CD8-positive, alpha-beta memory T cell (primary cell): ENCODE measurements around the gene NFILZ. TPM values are rescaled to one million over a fixed set of nuclear protein-coding genes. Genes with fewer than 3 reads are reported as not detected.
A peak's percentile ranks its signal among the peaks of the same experiment; 100 is the strongest.

Experiments used
- CTCF ChIA-PET: fragments of 350-600 bp; sonication (Branson Sonifier 250); formaldehyde crosslinking; loops from one replicate; lab custom pipeline; 2021; ENCODE audit warnings: antibody characterized with exemption; lab: Charles Lee
- POLR2A ChIA-PET: fragments of 350-600 bp; sonication (Branson Sonifier 250); formaldehyde crosslinking; loops from one replicate; lab custom pipeline; 2021; ENCODE audit warnings: antibody characterized with exemption; lab: Charles Lee
- DNase-seq, 5 donors: peaks; one replicate each; pipeline versions ENCODE4 v3.0.0 to v3.0.0-alpha.2; 2020 to 2022; ENCODE audit warnings: mixed read lengths in 1 of 5
- H3K27ac ChIP-seq: one replicate; pipeline ENCODE4 v1.7.0; 2013; ENCODE audit warnings: low read depth, mild to moderate bottlenecking, low read length, moderate library complexity
- H3K27me3 ChIP-seq: 2 replicates; pipeline ENCODE4 v1.7.0; 2013; ENCODE audit warnings: low read length, mild to moderate bottlenecking; ENCODE audit not compliant: insufficient read depth, poor library complexity, severe bottlenecking
- H3K36me3 ChIP-seq: 2 replicates; pipeline ENCODE4 v1.7.0; 2013; ENCODE audit warnings: mild to moderate bottlenecking, low read length, moderate library complexity; ENCODE audit not compliant: insufficient read depth
- H3K4me1 ChIP-seq: 2 replicates; pipeline ENCODE4 v1.7.0; 2013; ENCODE audit warnings: mild to moderate bottlenecking, low read length, moderate library complexity; ENCODE audit not compliant: insufficient read depth
- H3K4me3 ChIP-seq: 2 replicates; pipeline ENCODE4 v1.7.0; 2013; ENCODE audit warnings: mild to moderate bottlenecking, low read length
- H3K9me3 ChIP-seq: 2 replicates; pipeline ENCODE4 v1.7.0; 2013; ENCODE audit warnings: mild to moderate bottlenecking, low read length
- H3K27ac Mint-ChIP-seq, 8 donors: one replicate each; pipeline ENCODE4 v1.8.0; 2020 to 2021; ENCODE audit warnings: mixed read lengths in 8 of 8, mild to moderate bottlenecking in 6 of 8, inconsistent platforms in 3 of 8, moderate library complexity in 3 of 8
- H3K27me3 Mint-ChIP-seq, 2 donors: one replicate each; pipeline ENCODE4 v1.8.0; 2020 to 2021; ENCODE audit warnings: mixed read lengths in 2 of 2, mild to moderate bottlenecking in 1 of 2, moderate library complexity in 1 of 2
- H3K36me3 Mint-ChIP-seq, 3 donors: one replicate each; pipeline ENCODE4 v1.8.0; 2020 to 2021; ENCODE audit warnings: mixed read lengths in 3 of 3, inconsistent platforms in 1 of 3, mild to moderate bottlenecking in 1 of 3
- H3K4me1 Mint-ChIP-seq, 3 donors: one replicate each; pipeline ENCODE4 v1.8.0; 2020 to 2021; ENCODE audit warnings: mixed read lengths in 3 of 3, inconsistent platforms in 1 of 3, mild to moderate bottlenecking in 1 of 3
- H3K4me3 Mint-ChIP-seq, 7 donors: one replicate each; pipeline ENCODE4 v1.8.0; 2020 to 2021; ENCODE audit warnings: mixed read lengths in 7 of 7, mild to moderate bottlenecking in 6 of 7, moderate library complexity in 4 of 7, inconsistent platforms in 2 of 7
- H3K9me3 Mint-ChIP-seq, 5 donors: one replicate each; pipeline ENCODE4 v1.8.0; 2020 to 2022; ENCODE audit warnings: mixed read lengths in 5 of 5, mild to moderate bottlenecking in 3 of 5, moderate library complexity in 2 of 5, inconsistent platforms in 1 of 5
- polyA plus RNA-seq: library from polyadenylated mRNA; unstranded; fragments of 300-500 nt; fragmentation: Illumina TruSeq; gene quantifications from one replicate; pipeline ENCODE4 v1.2.3, GENCODE V29; 2021
- total RNA-seq, 2 experiments: library from RNA; stranded (reverse); gene quantifications; one replicate each; pipeline ENCODE4 v1.2.3, GENCODE V29; 2021

NFILZ gene
- total and polyA plus RNA-seq, 3 experiments from 2014 or later = not detected

GRCh38 chr19:8593931-8594330, 36.5 kb upstream of the NFILZ start:
- H3K4me1 ChIP-seq = peaks cover 16% of the 10 kb centered on the region
- ChIA-PET POLR2A (interaction anchor here (1.2 to 1.9 kb wide), 2 partner anchors 9 to 20 kb away, joined by 4 to 9 read pairs; no protein-coding TSS in a partner anchor), CTCF (interaction anchor here (2.1 to 4.7 kb wide), 3 partner anchors 13 to 48 kb away, joined by 6 to 34 read pairs (median 8); no protein-coding TSS in a partner anchor)
- DNase-seq = no peak
- peaks cover 0 to 3% of the 10 kb centered on the region in 2 donors for H3K27me3 Mint-ChIP-seq
- no peaks in the 10 kb centered on the region for H3K27me3 ChIP-seq
- peaks cover 0 to 2% (median 0%) of the 10 kb centered on the region in 5 donors for H3K9me3 Mint-ChIP-seq
- no peak overlapping the region for H3K4me3 ChIP-seq
- H3K4me1 Mint-ChIP-seq = peaks cover 14 to 30% (median 18%) of the 10 kb centered on the region in 3 donors
- H3K27ac Mint-ChIP-seq = peak overlapping the region in 3 of 8 donors; percentile 14 to 58 (median 20)
- H3K36me3 ChIP-seq = no peaks in the 10 kb centered on the region
- H3K9me3 ChIP-seq = no peaks in the 10 kb centered on the region
- peak overlapping the region in 4 of 7 donors; percentile 42 to 82 (median 54) for H3K4me3 Mint-ChIP-seq
- peaks cover 0 to 32% (median 2%) of the 10 kb centered on the region in 3 donors for H3K36me3 Mint-ChIP-seq
- H3K27ac ChIP-seq = no peak overlapping the region

GRCh38 chr19:8595651-8596050, 34.8 kb upstream of the NFILZ start:
- no peaks in the 10 kb centered on the region for H3K9me3 ChIP-seq
- Mint-ChIP-seq H3K27me3 (peaks cover 0 to 3% of the 10 kb centered on the region in 2 donors), H3K4me3 (no peak overlapping the region), H3K4me1 (peaks cover 14 to 30% (median 18%) of the 10 kb centered on the region in 3 donors), H3K36me3 (peaks cover 0 to 41% (median 2%) of the 10 kb centered on the region in 3 donors), H3K9me3 (peaks cover 0 to 2% (median 0%) of the 10 kb centered on the region in 5 donors), H3K27ac (no peak overlapping the region)
- H3K27me3 ChIP-seq = no peaks in the 10 kb centered on the region
- peaks cover 16% of the 10 kb centered on the region for H3K4me1 ChIP-seq
- CTCF ChIA-PET = interaction anchor here (2.2 to 4.7 kb wide), 2 partner anchors 10 to 15 kb away, joined by 7 to 34 read pairs; no protein-coding TSS in a partner anchor
- no peaks in the 10 kb centered on the region for H3K36me3 ChIP-seq
- no peak overlapping the region for H3K27ac ChIP-seq
- POLR2A ChIA-PET = interaction anchor here (1.9 kb wide), 1 partner anchor 18 kb away, joined by 9 read pairs; no protein-coding TSS in a partner anchor
- no peak for DNase-seq
- H3K4me3 ChIP-seq = no peak overlapping the region

GRCh38 chr19:8596168-8596567, 34.3 kb upstream of the NFILZ start:
- Histone ChIP-seq H3K36me3 (no peaks in the 10 kb centered on the region), H3K9me3 (no peaks in the 10 kb centered on the region), H3K27ac (no peak overlapping the region), H3K4me1 (peaks cover 16% of the 10 kb centered on the region), H3K4me3 (no peak overlapping the region), H3K27me3 (no peaks in the 10 kb centered on the region)
- Mint-ChIP-seq H3K27ac (no peak overlapping the region), H3K36me3 (peaks cover 0 to 45% (median 2%) of the 10 kb centered on the region in 3 donors), H3K4me1 (peaks cover 14 to 27% (median 18%) of the 10 kb centered on the region in 3 donors), H3K27me3 (peaks cover 0 to 3% of the 10 kb centered on the region in 2 donors), H3K4me3 (no peak overlapping the region), H3K9me3 (peaks cover 0 to 2% (median 0%) of the 10 kb centered on the region in 5 donors)
- POLR2A ChIA-PET = no interaction called here
- DNase-seq = no peak
- CTCF ChIA-PET = interaction anchor here (2.2 to 4.7 kb wide), 2 partner anchors 10 to 15 kb away, joined by 7 to 34 read pairs; no protein-coding TSS in a partner anchor

- no peak overlapping the region for H3K4me3 ChIP-seq
- ChIA-PET POLR2A (no interaction called here), CTCF (interaction anchor here (1.0 to 2.9 kb wide), 2 partner anchors 15 to 20 kb away, joined by 6 to 12 read pairs; no protein-coding TSS in a partner anchor)
- Mint-ChIP-seq H3K4me1 (peaks cover 0 to under 1% (median under 1%) of the 10 kb centered on the region in 3 donors), H3K4me3 (no peak overlapping the region), H3K27ac (peak overlapping the region in 2 of 8 donors; percentile 54 to 69), H3K36me3 (peaks cover 0 to 66% (median 5%) of the 10 kb centered on the region in 3 donors), H3K9me3 (peaks cover 0 to 2% (median 0%) of the 10 kb centered on the region in 5 donors), H3K27me3 (no peaks in the 10 kb centered on the region)
- no peak for DNase-seq
- H3K4me1 ChIP-seq = no peaks in the 10 kb centered on the region
- no peaks in the 10 kb centered on the region for H3K27me3 ChIP-seq
- no peaks in the 10 kb centered on the region for H3K9me3 ChIP-seq
- no peaks in the 10 kb centered on the region for H3K36me3 ChIP-seq
- H3K27ac ChIP-seq = no peak overlapping the region
Observed at GRCh38 chr19:8600064-8600463, 30.4 kb upstream of the NFILZ start.

- H3K27ac Mint-ChIP-seq = no peak overlapping the region
- ChIA-PET POLR2A (no interaction called here), CTCF (no interaction called here)
- no peaks in the 10 kb centered on the region for H3K27me3 ChIP-seq
- no peaks in the 10 kb centered on the region for H3K27me3 Mint-ChIP-seq
- no peaks in the 10 kb centered on the region for H3K36me3 ChIP-seq
- H3K36me3 Mint-ChIP-seq = peaks cover 0 to 67% (median 5%) of the 10 kb centered on the region in 3 donors
- no peaks in the 10 kb centered on the region for H3K4me1 ChIP-seq
- no peak overlapping the region for H3K4me3 Mint-ChIP-seq
- no peak overlapping the region for H3K27ac ChIP-seq
- no peak for DNase-seq
- peaks cover 0 to 2% (median 0%) of the 10 kb centered on the region in 5 donors for H3K9me3 Mint-ChIP-seq
- no peaks in the 10 kb centered on the region for H3K9me3 ChIP-seq
- no peaks in the 10 kb centered on the region for H3K4me1 Mint-ChIP-seq
- no peak overlapping the region for H3K4me3 ChIP-seq
Observed at GRCh38 chr19:8600816-8601215, 29.6 kb upstream of the NFILZ start.

- Histone ChIP-seq H3K27ac (no peak overlapping the region), H3K27me3 (no peaks in the 10 kb centered on the region), H3K4me3 (no peak overlapping the region), H3K36me3 (no peaks in the 10 kb centered on the region), H3K9me3 (no peaks in the 10 kb centered on the region), H3K4me1 (no peaks in the 10 kb centered on the region)
- Mint-ChIP-seq H3K4me3 (no peak overlapping the region), H3K36me3 (peaks cover 0 to 65% (median 5%) of the 10 kb centered on the region in 3 donors), H3K27me3 (no peaks in the 10 kb centered on the region), H3K9me3 (peaks cover 0 to 2% (median 0%) of the 10 kb centered on the region in 5 donors), H3K4me1 (peaks cover 0 to 3% (median 2%) of the 10 kb centered on the region in 3 donors), H3K27ac (peak overlapping the region in 1 of 8 donors; percentile 68)
- POLR2A ChIA-PET = no interaction called here
- CTCF ChIA-PET = no interaction called here
- no peak for DNase-seq
Observed at GRCh38 chr19:8601796-8602195, 28.6 kb upstream of the NFILZ start.

GRCh38 chr19:8605514-8605913, 24.9 kb upstream of the NFILZ start:
- H3K4me1 ChIP-seq = peaks cover 18% of the 10 kb centered on the region
- Mint-ChIP-seq H3K4me3 (no peak overlapping the region), H3K27ac (no peak overlapping the region), H3K36me3 (peaks cover 0 to 57% (median 4%) of the 10 kb centered on the region in 3 donors), H3K9me3 (peaks cover 0 to 2% (median 2%) of the 10 kb centered on the region in 5 donors), H3K4me1 (peaks cover 14 to 32% (median 22%) of the 10 kb centered on the region in 3 donors), H3K27me3 (peaks cover 0 to 5% of the 10 kb centered on the region in 2 donors)
- H3K27me3 ChIP-seq = no peaks in the 10 kb centered on the region
- DNase-seq = no peak
- ChIA-PET POLR2A (no interaction called here), CTCF (interaction anchor here (1.1 kb wide), 1 partner anchor 11 kb away, joined by 5 read pairs; no protein-coding TSS in a partner anchor)
- H3K27ac ChIP-seq = no peak overlapping the region
- H3K9me3 ChIP-seq = no peaks in the 10 kb centered on the region
- no peak overlapping the region for H3K4me3 ChIP-seq
- H3K36me3 ChIP-seq = no peaks in the 10 kb centered on the region

- H3K4me1 Mint-ChIP-seq = peaks cover 25 to 43% (median 31%) of the 10 kb centered on the region in 3 donors
- Histone ChIP-seq H3K4me1 (peaks cover 29% of the 10 kb centered on the region), H3K9me3 (no peaks in the 10 kb centered on the region), H3K4me3 (no peak overlapping the region), H3K27me3 (no peaks in the 10 kb centered on the region), H3K36me3 (no peaks in the 10 kb centered on the region), H3K27ac (no peak overlapping the region)
- H3K36me3 Mint-ChIP-seq = peaks cover 0 to 44% (median 0%) of the 10 kb centered on the region in 3 donors
- ChIA-PET CTCF (interaction anchor here (0.8 to 1.5 kb wide), 2 partner anchors 10 to 27 kb away, joined by 4 read pairs; no protein-coding TSS in a partner anchor), POLR2A (no interaction called here)
- H3K9me3 Mint-ChIP-seq = peaks cover 0 to 2% (median 2%) of the 10 kb centered on the region in 5 donors
- H3K27ac Mint-ChIP-seq = peak overlapping the region in 2 of 8 donors; percentile 19 to 26
- peaks cover 0 to 7% of the 10 kb centered on the region in 2 donors for H3K27me3 Mint-ChIP-seq
- DNase-seq = no peak
- H3K4me3 Mint-ChIP-seq = peak overlapping the region in 4 of 7 donors; percentile 13 to 80 (median 34)
Observed at GRCh38 chr19:8607386-8607785, 23.0 kb upstream of the NFILZ start.
